Upper lobe of left lung (tissue), 4 donors: Measurements from ENCODE around the gene NKAIN4.

Source experiments
- POLR2AphosphoS5 ChIP-seq, 2 donors: sonication (generic); formaldehyde crosslinking; IDR thresholded peaks; one replicate each; pipeline ENCODE4 v1.5.1; 2017; ENCODE audit warnings: antibody characterized with exemption in 2 of 2
- TF ChIP-seq, protein P1 (sequence below), 6 experiments: fragments of 450-650 bp in 4 of 6; fragments of 200-600 bp in 2 of 6; sonication (generic) in 2 of 6; IDR thresholded peaks; one replicate each; pipeline ENCODE4 v1.5.1; 2016 to 2019; ENCODE audit warnings: antibody characterized with exemption in 6 of 6

DNA sequence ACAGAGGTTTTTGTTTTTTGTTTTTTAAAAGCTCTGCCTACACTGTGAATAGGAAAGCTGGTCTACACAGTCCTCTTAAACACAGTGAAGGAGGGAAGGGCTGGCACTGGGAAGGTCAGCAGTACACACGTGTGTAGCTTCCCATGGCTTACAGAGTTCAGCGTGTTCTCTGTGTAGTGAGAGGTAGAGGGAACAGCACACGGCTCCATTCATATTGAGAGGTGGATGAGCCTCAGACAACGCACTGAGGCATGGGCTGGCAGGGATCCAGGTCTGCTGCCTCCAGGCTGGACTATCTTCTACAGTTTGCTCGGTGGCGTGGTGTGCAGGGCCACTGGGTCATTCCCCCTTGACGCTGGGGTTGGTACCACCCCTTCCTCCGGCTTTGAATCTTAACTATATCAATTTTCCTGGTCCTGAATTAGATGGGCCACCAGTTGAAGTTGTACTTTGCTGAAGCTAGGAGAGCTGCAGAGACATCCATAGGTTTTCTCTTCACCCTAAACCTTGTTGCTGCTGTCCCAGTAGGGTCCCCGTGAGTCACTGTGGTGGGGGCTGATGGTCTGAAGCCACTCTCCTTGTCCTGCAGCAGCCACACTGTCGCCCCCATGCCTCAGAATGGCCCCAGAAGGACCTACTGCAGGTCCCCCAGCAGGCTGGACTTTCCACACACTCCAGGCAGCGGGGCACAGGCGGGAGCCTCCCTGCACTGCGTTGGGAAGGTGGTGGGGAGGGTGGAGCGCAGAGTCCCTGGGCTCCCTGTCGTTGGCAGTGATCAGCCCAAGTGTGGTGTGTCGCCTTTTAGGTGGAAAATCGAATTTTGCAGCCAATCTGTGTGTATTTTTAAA, 20.3 kb upstream of the NKAIN4 start:
- TF ChIP-seq, protein P1, sequence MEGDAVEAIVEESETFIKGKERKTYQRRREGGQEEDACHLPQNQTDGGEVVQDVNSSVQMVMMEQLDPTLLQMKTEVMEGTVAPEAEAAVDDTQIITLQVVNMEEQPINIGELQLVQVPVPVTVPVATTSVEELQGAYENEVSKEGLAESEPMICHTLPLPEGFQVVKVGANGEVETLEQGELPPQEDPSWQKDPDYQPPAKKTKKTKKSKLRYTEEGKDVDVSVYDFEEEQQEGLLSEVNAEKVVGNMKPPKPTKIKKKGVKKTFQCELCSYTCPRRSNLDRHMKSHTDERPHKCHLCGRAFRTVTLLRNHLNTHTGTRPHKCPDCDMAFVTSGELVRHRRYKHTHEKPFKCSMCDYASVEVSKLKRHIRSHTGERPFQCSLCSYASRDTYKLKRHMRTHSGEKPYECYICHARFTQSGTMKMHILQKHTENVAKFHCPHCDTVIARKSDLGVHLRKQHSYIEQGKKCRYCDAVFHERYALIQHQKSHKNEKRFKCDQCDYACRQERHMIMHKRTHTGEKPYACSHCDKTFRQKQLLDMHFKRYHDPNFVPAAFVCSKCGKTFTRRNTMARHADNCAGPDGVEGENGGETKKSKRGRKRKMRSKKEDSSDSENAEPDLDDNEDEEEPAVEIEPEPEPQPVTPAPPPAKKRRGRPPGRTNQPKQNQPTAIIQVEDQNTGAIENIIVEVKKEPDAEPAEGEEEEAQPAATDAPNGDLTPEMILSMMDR (IDR thresholded peaks at IDR 0.05): no peak
- no peak for TF ChIP-seq POLR2AphosphoS5 (IDR thresholded peaks at IDR 0.05)
